Measurements from ENCODE around the gene IL36B. TPM values are rescaled to one million over a fixed set of nuclear protein-coding genes. Genes with fewer than 3 reads are reported as not detected.

IL36B gene
- total and polyA plus RNA-seq, 2 experiments from 2014 or later, result not detected

GRCh38 chr2:113069676-113070605 lies 17.3 kb upstream of the IL36B start:
- Histone ChIP-seq H3K4me2 (no peak overlapping the region), H4K20me1 (ENCODE audit: insufficient read depth, poor library complexity, severe bottlenecking) (no peaks in the 10 kb centered on the region), H3K27ac (no peak overlapping the region), H3K79me2 (no peaks in the 10 kb centered on the region), H2AFZ (no peak overlapping the region), H3K36me3 (replicated peaks; ENCODE audit: insufficient read depth, low read depth) (no peaks in the 10 kb centered on the region), H3K4me1 (ENCODE audit: insufficient read depth) (no peaks in the 10 kb centered on the region), H3K27me3 (no peaks in the 10 kb centered on the region), H3K9me3 (ENCODE audit: low read depth) (no peaks in the 10 kb centered on the region), H3K4me3 (no peak overlapping the region), H3K9me2 (replicated peaks; ENCODE audit: insufficient read depth) (no peaks in the 10 kb centered on the region)
- 97% methylated on average over 4 of the region's 4 CpGs for WGBS (ENCODE audit: low lambda C conversion rate, missing lambda C conversion rate)
- TF ChIP-seq CTCF (IDR thresholded peaks at IDR 0.05; ENCODE audit: poor library complexity) (no peak), EZH2phosphoT487 (IDR thresholded peaks at IDR 0.05; ENCODE audit: low read depth, severe bottlenecking, unreplicated experiment) (no peak), EZH2 (IDR thresholded peaks at IDR 0.05; ENCODE audit: borderline replicate concordance) (no peak)
- peak; percentile 0 for DNase-seq (ENCODE audit: low spot score)

- Histone ChIP-seq H3K79me2 (no peaks in the 10 kb centered on the region), H3K4me1 (ENCODE audit: insufficient read depth) (no peaks in the 10 kb centered on the region), H3K36me3 (replicated peaks; ENCODE audit: insufficient read depth, low read depth) (no peaks in the 10 kb centered on the region), H4K20me1 (ENCODE audit: insufficient read depth, poor library complexity, severe bottlenecking) (no peaks in the 10 kb centered on the region), H3K27ac (no peak overlapping the region), H3K9me3 (ENCODE audit: low read depth) (no peaks in the 10 kb centered on the region), H3K4me3 (no peak overlapping the region), H2AFZ (no peak overlapping the region), H3K4me2 (no peak overlapping the region), H3K9me2 (replicated peaks; ENCODE audit: insufficient read depth) (no peaks in the 10 kb centered on the region), H3K27me3 (no peaks in the 10 kb centered on the region)
- 28% methylated on average over 5 of the region's 5 CpGs for WGBS (ENCODE audit: low lambda C conversion rate, missing lambda C conversion rate)
- TF ChIP-seq EZH2phosphoT487 (IDR thresholded peaks at IDR 0.05; ENCODE audit: low read depth, severe bottlenecking, unreplicated experiment) (no peak), EZH2 (IDR thresholded peaks at IDR 0.05; ENCODE audit: borderline replicate concordance) (no peak), CTCF (IDR thresholded peaks at IDR 0.05; ENCODE audit: poor library complexity) (no peak)
- no peak for DNase-seq (ENCODE audit: low spot score)
These were observed 16.2 kb upstream of the IL36B start for GRCh38 chr2:113068706-113069485.

- H3K36me3 ChIP-seq (replicated peaks; ENCODE audit: insufficient read depth, low read depth), result no peaks in the 10 kb centered on the region
- H3K9me3 ChIP-seq (ENCODE audit: low read depth), result no peaks in the 10 kb centered on the region
- no peak overlapping the region for H2AFZ ChIP-seq
- no peak overlapping the region for H3K27ac ChIP-seq
- WGBS (ENCODE audit: low lambda C conversion rate, missing lambda C conversion rate), result 49% methylated on average over 2 of the region's 2 CpGs
- no peak for TF ChIP-seq CTCF (IDR thresholded peaks at IDR 0.05; ENCODE audit: poor library complexity)
- no peak for TF ChIP-seq EZH2phosphoT487 (IDR thresholded peaks at IDR 0.05; ENCODE audit: low read depth, severe bottlenecking, unreplicated experiment)
- no peak for TF ChIP-seq EZH2 (IDR thresholded peaks at IDR 0.05; ENCODE audit: borderline replicate concordance)
- no peaks in the 10 kb centered on the region for H3K79me2 ChIP-seq
- DNase-seq (ENCODE audit: low spot score), result peak; percentile 2
- no peaks in the 10 kb centered on the region for H3K4me1 ChIP-seq (ENCODE audit: insufficient read depth)
- no peak overlapping the region for H3K4me3 ChIP-seq
- H3K4me2 ChIP-seq, result no peak overlapping the region
- no peaks in the 10 kb centered on the region for H3K9me2 ChIP-seq (replicated peaks; ENCODE audit: insufficient read depth)
- no peaks in the 10 kb centered on the region for H4K20me1 ChIP-seq (ENCODE audit: insufficient read depth, poor library complexity, severe bottlenecking)
- H3K27me3 ChIP-seq, result no peaks in the 10 kb centered on the region
These were observed 15.6 kb upstream of the IL36B start for GRCh38 chr2:113068249-113068648.

Data from hepatocyte (in vitro differentiated cells).